Loucy (cell line): ENCODE results near the gene H19.

Source experiments
- EZH2phosphoT487 ChIP-seq: fragments of 200-600 bp; IDR thresholded peaks from 2 replicates; pipeline ENCODE4 v1.6.1; 2018; ENCODE audit warnings: antibody characterized with exemption, mild to moderate bottlenecking, moderate library complexity, borderline replicate concordance
- TF ChIP-seq, protein P1 (sequence below): fragments of 200-600 bp; sonication (generic); conservative IDR thresholded peaks from 2 replicates; pipeline ENCODE4 v1.5.1; 2014; ENCODE audit warnings: mild to moderate bottlenecking, antibody characterized with exemption, low read length

DNA sequence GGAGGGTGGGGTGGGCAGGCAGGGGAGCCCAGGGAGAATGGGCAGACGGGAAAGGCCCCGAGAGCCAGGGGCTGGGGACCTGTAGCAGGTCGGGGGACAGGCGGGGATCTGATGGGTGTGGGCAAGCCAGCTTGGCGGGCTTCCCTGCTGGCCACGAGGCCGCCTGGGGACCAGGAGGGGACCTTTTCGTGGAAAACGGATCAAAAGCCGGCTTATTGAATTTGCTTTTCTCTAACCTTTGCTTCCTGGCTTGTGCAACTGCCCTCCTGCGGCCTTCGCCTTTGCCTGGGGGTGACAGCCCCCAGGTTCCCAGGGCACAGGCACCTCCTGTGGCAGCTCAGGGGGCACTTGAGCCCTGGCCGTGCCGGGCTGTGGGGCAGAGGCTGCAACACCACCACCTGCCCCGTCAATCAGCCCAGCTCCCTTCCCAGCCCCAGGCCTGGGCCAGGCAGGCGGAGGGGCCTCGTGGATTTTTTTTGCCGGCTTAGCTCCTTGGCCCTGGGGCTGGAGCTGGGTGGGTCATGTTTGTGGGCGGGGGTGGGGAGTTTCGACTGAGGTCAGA lies 41.6 kb upstream of the H19 start:
- TF ChIP-seq, protein P1, sequence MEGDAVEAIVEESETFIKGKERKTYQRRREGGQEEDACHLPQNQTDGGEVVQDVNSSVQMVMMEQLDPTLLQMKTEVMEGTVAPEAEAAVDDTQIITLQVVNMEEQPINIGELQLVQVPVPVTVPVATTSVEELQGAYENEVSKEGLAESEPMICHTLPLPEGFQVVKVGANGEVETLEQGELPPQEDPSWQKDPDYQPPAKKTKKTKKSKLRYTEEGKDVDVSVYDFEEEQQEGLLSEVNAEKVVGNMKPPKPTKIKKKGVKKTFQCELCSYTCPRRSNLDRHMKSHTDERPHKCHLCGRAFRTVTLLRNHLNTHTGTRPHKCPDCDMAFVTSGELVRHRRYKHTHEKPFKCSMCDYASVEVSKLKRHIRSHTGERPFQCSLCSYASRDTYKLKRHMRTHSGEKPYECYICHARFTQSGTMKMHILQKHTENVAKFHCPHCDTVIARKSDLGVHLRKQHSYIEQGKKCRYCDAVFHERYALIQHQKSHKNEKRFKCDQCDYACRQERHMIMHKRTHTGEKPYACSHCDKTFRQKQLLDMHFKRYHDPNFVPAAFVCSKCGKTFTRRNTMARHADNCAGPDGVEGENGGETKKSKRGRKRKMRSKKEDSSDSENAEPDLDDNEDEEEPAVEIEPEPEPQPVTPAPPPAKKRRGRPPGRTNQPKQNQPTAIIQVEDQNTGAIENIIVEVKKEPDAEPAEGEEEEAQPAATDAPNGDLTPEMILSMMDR = no peak
- no peak for TF ChIP-seq EZH2phosphoT487
